ENCODE measurements around the gene CD79B. TPM values are rescaled to one million over a fixed set of nuclear protein-coding genes. Genes with fewer than 3 reads are reported as not detected.

The CD79B gene
- total and polyA plus RNA-seq, 10 of the 15 experiments (the other 5 are each of a cell fraction or from before 2014, with no cell fraction given) = 17.5 to 148 (median 79.1) TPM

GRCh38 chr17:63948521-63948920 is 16.4 kb upstream of the CD79B start:
- no TSS peak for BruUV-seq (replicated peaks)
- no peaks in the 10 kb centered on the region; the same call in 2 of the 3 replicates for H3K9me3 ChIP-seq (replicated peaks; ENCODE audit: control insufficient read depth, insufficient read depth, low read length)
- no peak overlapping the region for H3K4me3 ChIP-seq
- in situ Hi-C loops (cut with MboI) = no loop called here
- DNase-seq (ENCODE audit: low read depth, low spot score) (no peak), FAIRE-seq (no peak), ATAC-seq (no peak)
- H4K20me1 ChIP-seq (ENCODE audit: control insufficient read depth, insufficient read depth) = no peaks in the 10 kb centered on the region
- H3K4me1 ChIP-seq (ENCODE audit: control insufficient read depth, insufficient read depth, low read length) = peaks cover 19% of the 10 kb centered on the region
- H2AFZ ChIP-seq (ENCODE audit: control insufficient read depth, low read depth, low read length) = no peak overlapping the region
- SMC1A ChIA-PET (ENCODE audit: uncharacterized antibody, unreplicated experiment) = interaction anchor here (9.9 kb wide), 1 partner anchor 31 kb away, joined by 155 read pairs; the partner anchor contains the start of gene GH1
- H3K4me2 ChIP-seq (ENCODE audit: control insufficient read depth, insufficient read depth) = no peak overlapping the region
- no peaks in the 10 kb centered on the region for H3K36me3 ChIP-seq (ENCODE audit: control insufficient read depth in 2 of 2, insufficient read depth in 2 of 2, low read length in 1 of 2)
- POLR2A ChIA-PET = no interaction called here
- CTCF ChIA-PET = interaction anchor here (0.7 to 11.0 kb wide), 8 partner anchors 17 to 185 kb away, joined by 3 to 315 read pairs (median 9); partner anchors contain the start of genes CD79B, CSHL1 and GH1
- H3K79me2 ChIP-seq (ENCODE audit: control insufficient read depth, insufficient read depth, low read length) = no peaks in the 10 kb centered on the region
- no peaks in the 10 kb centered on the region for H3K27me3 ChIP-seq (replicated peaks in 1 of 2; ENCODE audit: control insufficient read depth in 2 of 2, insufficient read depth in 2 of 2, low read length in 1 of 2)
- intact Hi-C loops (cut with micrococcal nuclease; ENCODE audit: unreplicated experiment) = no loop called here
- 58% methylated on average over 9 of the region's 9 CpGs for WGBS (ENCODE audit: insufficient coverage, insufficient replicate concordance, low lambda C conversion rate, missing lambda C conversion rate)
- no peak overlapping the region for H3K27ac ChIP-seq (ENCODE audit: control insufficient read depth, insufficient read depth)
- no peak overlapping the region for H3K9ac ChIP-seq (ENCODE audit: control insufficient read depth, insufficient read depth, low read length)
- RAD21 ChIA-PET (ENCODE audit: unreplicated experiment) = interaction anchor here (1.1 to 7.8 kb wide), 2 partner anchors 19 to 29 kb away, joined by 3 to 97 read pairs; partner anchors contain the start of gene GH1
- no peak for TF ChIP-seq POU2F2 (IDR thresholded peaks at IDR 0.05; ENCODE audit: borderline replicate concordance, low read depth, low read length)
- TF ChIP-seq ZBTB11 (CRISPR knock-in tag; IDR thresholded peaks at IDR 0.05) = no peak
- TF ChIP-seq SMARCA5 (IDR thresholded peaks at IDR 0.05) = no peak
- TF ChIP-seq ZNF622 (IDR thresholded peaks at IDR 0.05) = no peak
- no peak for TF ChIP-seq E4F1 (IDR thresholded peaks at IDR 0.05; ENCODE audit: borderline replicate concordance, partially characterized antibody)
- no peak for TF ChIP-seq EP300 (IDR thresholded peaks at IDR 0.05; ENCODE audit: borderline replicate concordance in 1 of 2, control insufficient read depth in 1 of 2, low read depth in 2 of 2, low read length in 2 of 2)
- TF ChIP-seq ZNF217 (IDR thresholded peaks at IDR 0.05) = no peak
- TF ChIP-seq, protein P1, sequence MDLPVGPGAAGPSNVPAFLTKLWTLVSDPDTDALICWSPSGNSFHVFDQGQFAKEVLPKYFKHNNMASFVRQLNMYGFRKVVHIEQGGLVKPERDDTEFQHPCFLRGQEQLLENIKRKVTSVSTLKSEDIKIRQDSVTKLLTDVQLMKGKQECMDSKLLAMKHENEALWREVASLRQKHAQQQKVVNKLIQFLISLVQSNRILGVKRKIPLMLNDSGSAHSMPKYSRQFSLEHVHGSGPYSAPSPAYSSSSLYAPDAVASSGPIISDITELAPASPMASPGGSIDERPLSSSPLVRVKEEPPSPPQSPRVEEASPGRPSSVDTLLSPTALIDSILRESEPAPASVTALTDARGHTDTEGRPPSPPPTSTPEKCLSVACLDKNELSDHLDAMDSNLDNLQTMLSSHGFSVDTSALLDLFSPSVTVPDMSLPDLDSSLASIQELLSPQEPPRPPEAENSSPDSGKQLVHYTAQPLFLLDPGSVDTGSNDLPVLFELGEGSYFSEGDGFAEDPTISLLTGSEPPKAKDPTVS (IDR thresholded peaks at IDR 0.05; ENCODE audit: low read depth, low read length) = no peak
- TF ChIP-seq HCFC1 (IDR thresholded peaks at IDR 0.05; ENCODE audit: low read length) = no peak
- TF ChIP-seq SPI1 (IDR thresholded peaks at IDR 0.05; ENCODE audit: borderline replicate concordance, insufficient read depth, low read depth, low read length) = no peak
- TF ChIP-seq, protein P2, sequence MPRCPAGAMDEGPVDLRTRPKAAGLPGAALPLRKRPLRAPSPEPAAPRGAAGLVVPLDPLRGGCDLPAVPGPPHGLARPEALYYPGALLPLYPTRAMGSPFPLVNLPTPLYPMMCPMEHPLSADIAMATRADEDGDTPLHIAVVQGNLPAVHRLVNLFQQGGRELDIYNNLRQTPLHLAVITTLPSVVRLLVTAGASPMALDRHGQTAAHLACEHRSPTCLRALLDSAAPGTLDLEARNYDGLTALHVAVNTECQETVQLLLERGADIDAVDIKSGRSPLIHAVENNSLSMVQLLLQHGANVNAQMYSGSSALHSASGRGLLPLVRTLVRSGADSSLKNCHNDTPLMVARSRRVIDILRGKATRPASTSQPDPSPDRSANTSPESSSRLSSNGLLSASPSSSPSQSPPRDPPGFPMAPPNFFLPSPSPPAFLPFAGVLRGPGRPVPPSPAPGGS (IDR thresholded peaks at IDR 0.05; ENCODE audit: borderline replicate concordance, insufficient read depth, low read depth, low read length, poor library complexity, severe bottlenecking) = no peak
- TF ChIP-seq SUPT20H (IDR thresholded peaks at IDR 0.05; ENCODE audit: borderline replicate concordance, control insufficient read depth, low read depth, low read length) = no peak
- no peak for TF ChIP-seq NBN (IDR thresholded peaks at IDR 0.05)
- TF ChIP-seq NR2C1 (IDR thresholded peaks at IDR 0.05) = no peak
- no peak for TF ChIP-seq CREB1 (IDR thresholded peaks at IDR 0.05; ENCODE audit: low read depth)

Measured in GM12878 (cell line).